ENCODE data around the gene MARF1. TPM values are rescaled to one million over a fixed set of nuclear protein-coding genes. Genes with fewer than 3 reads are reported as not detected.
"Not testable (repeated sequence)": the region's sequence is repeated elsewhere in the genome, so short reads cannot be mapped to it uniquely, and the experiment has no call there.

Gene MARF1
- total RNA-seq, 2 donors from 2014 or later = 28.0 to 33.2 TPM

DNA sequence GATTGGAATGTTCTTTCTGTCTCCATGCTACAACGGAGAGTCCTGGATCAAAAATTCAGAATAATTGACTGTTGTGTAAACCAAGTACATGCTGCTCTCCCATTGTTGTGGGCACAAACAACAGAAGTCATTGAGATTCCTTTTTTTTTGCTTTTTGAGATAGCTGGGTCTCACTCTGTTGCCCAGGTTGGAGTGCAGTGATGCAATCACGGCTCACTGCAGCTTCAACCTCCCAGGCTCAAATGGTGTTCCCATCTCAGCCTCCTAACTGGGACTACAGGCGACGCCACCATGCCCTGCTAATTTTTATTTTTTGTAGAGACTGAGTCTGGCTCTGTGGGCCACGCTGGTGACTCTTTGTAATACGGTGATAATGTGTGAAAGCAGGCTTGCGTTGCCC lies 31.6 kb upstream of the MARF1 start:
- no peak overlapping the region for H3K27ac ChIP-seq
- no peak for DNase-seq
- H3K27me3 ChIP-seq = no peaks in the 10 kb centered on the region
- ATAC-seq = no peak
- no peaks in the 10 kb centered on the region for H3K9me3 ChIP-seq
- H3K36me3 ChIP-seq (replicated peaks in 1 of 2; ENCODE audit: insufficient read depth in 1 of 2, low read depth in 2 of 2) = peaks cover 0 to 4% of the 10 kb centered on the region in 2 donors
- 95 to 97% methylated on average over 7 of the region's 7 CpGs for WGBS, 2 donors
- H3K4me3 ChIP-seq = no peak overlapping the region
- intact Hi-C loops (cut with DNase I) = no loop called here
- H3K4me1 ChIP-seq = no peaks in the 10 kb centered on the region
- TF ChIP-seq POLR2A (IDR thresholded peaks at IDR 0.05) (no peak), CTCF (IDR thresholded peaks at IDR 0.05) (no peak)

DNA sequence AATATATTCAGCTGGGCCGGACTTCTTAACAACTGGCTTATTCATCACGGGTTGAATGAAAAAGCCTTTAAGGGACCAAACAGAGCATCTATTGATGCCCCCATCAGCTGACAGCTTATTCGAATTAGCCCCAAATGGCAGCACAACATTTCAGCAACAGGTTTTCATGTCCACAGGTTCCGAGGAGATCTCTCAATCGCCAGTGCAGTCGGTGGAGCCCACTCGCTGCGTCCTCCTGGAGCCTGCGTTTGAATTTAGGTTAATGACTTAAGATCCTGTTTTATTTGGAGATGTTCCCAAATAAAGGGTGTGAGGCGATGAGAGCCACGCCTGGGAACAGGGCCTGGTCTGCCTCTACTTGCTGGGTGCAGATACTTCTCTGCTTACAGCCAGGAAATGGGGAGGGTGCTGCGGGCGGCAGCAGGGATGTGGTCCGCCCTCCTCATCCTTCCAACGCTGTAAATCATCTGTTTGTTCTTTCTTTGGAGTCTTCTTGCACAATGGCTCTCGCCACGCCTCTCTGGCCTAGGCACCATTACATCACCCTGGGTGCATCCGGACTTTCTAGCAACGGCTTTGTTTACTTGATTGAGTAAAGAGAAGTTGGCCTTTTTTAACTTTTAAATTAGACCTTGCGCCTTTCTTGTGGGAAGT lies 29.7 kb upstream of the MARF1 start:
- TF ChIP-seq POLR2A (IDR thresholded peaks at IDR 0.05) (peak in 1 of 3 donors; percentile 31), CTCF (IDR thresholded peaks at IDR 0.05) (no peak)
- WGBS, 2 donors = 63 to 76% methylated on average over 18 to 20 of the region's 20 CpGs
- no peaks in the 10 kb centered on the region for H3K9me3 ChIP-seq
- no peaks in the 10 kb centered on the region for H3K4me1 ChIP-seq
- peak; percentile 74 for ATAC-seq
- H3K27me3 ChIP-seq = no peaks in the 10 kb centered on the region
- H3K36me3 ChIP-seq (replicated peaks in 1 of 2; ENCODE audit: insufficient read depth in 1 of 2, low read depth in 2 of 2) = peaks cover 0 to 8% of the 10 kb centered on the region in 2 donors
- H3K4me3 ChIP-seq = no peak overlapping the region
- H3K27ac ChIP-seq = peak overlapping the region in 2 of 4 donors; percentile 41 to 63
- DNase-seq = peak; percentile 32 to 85 (median 58)
- intact Hi-C loops (cut with DNase I) = no loop called here

DNA sequence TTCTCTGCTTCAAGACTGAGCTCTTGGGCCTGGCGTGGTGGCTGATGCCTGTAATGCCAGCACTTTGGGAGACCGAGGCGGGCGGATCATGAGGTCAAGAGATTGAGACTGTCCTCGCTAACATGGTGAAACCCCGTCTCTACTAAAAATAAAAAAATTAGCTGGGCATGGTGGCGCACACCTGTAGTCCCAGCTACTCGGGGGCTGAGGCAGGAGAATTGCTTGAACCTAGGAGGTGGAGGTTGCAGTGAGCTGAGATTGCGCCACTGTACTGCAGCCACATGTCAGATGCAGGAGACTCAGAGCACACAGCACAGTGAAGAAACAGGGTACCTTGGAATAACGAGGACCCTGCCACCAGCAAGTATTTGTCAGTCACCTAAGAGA lies 29.2 kb upstream of the MARF1 start:
- H3K4me1 ChIP-seq; H3K9me3 ChIP-seq; H3K4me3 ChIP-seq; DNase-seq; H3K27me3 ChIP-seq; intact Hi-C loops (cut with DNase I); ATAC-seq; H3K36me3 ChIP-seq (replicated peaks in 1 of 2; ENCODE audit: insufficient read depth in 1 of 2, low read depth in 2 of 2): not testable (repeated sequence)
- 91 to 94% methylated on average over 10 of the region's 10 CpGs for WGBS, 2 donors
- peak overlapping the region in 2 of 4 donors; percentile 41 to 63 for H3K27ac ChIP-seq

DNA sequence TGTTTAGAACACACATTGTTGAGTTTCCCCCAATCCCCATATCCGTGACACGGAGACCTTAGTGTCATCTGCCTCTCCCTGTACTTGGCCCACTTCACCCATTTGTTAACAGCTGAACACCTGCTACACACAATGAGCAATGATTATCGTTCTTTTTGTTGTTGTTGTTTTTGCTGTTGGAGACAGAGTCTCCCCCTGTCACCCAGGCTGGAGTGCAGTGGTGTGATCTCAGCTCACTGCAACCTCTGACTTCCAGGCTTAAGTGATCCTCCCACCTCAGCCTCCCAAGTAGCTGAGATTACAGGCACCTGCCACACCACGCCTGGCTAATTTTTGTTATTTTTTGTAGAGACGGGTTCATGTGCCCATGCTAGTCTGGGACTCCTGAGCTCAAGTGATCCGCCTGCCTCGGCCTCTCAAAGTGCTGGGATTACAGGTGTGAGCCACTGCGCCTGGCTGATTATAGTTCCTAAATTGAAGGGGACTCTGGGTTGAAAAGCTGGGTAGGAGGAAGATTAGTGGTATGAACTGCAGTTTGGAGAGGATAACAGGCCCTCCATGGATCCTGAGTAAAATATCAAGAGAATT lies 28.7 kb upstream of the MARF1 start:
- TF ChIP-seq POLR2A (IDR thresholded peaks at IDR 0.05) (no peak), CTCF (IDR thresholded peaks at IDR 0.05) (no peak)
- no peaks in the 10 kb centered on the region for H3K9me3 ChIP-seq
- peaks cover 0 to 9% of the 10 kb centered on the region in 2 donors for H3K36me3 ChIP-seq (replicated peaks in 1 of 2; ENCODE audit: insufficient read depth in 1 of 2, low read depth in 2 of 2)
- DNase-seq (no peak), ATAC-seq (no peak)
- intact Hi-C loops (cut with DNase I) = no loop called here
- WGBS, 2 donors = 94 to 95% methylated on average over 8 of the region's 8 CpGs
- no peaks in the 10 kb centered on the region for H3K27me3 ChIP-seq
- no peak overlapping the region for H3K4me3 ChIP-seq
- H3K27ac ChIP-seq = no peak overlapping the region
- H3K4me1 ChIP-seq = no peaks in the 10 kb centered on the region

GRCh38 chr16:15667091-15667742 lies 24.3 kb upstream of the MARF1 start:
- H3K9me3 ChIP-seq = no peaks in the 10 kb centered on the region
- H3K4me3 ChIP-seq = no peak overlapping the region
- H3K36me3 ChIP-seq (replicated peaks in 1 of 2; ENCODE audit: insufficient read depth in 1 of 2, low read depth in 2 of 2) = peaks cover 0 to 12% of the 10 kb centered on the region in 2 donors
- no peak overlapping the region for H3K27ac ChIP-seq
- intact Hi-C loops (cut with DNase I) = no loop called here
- no peaks in the 10 kb centered on the region for H3K27me3 ChIP-seq
- DNase-seq (no peak), ATAC-seq (no peak)
- TF ChIP-seq CTCF (IDR thresholded peaks at IDR 0.05) (no peak), POLR2A (IDR thresholded peaks at IDR 0.05) (no peak)
- WGBS, 2 donors = 88 to 91% methylated on average over 18 of the region's 18 CpGs
- no peaks in the 10 kb centered on the region for H3K4me1 ChIP-seq
